HG03280 (cell line): ENCODE measurements around the gene SPINT1.

Source experiments
- ATAC-seq: cut with Tn5 transposase; IDR thresholded peaks from one replicate; pipeline ENCODE4 v1.9.1; 2021; ENCODE audit warnings: mild to moderate bottlenecking, moderate library complexity; ENCODE audit not compliant: unreplicated experiment

SPINT1 gene

GRCh38 chr15:40828447-40829036 is 15.3 kb upstream of the SPINT1 start, which contains the start of gene PPP1R14D:
TSS of gene PPP1R14D (minus strand) at chr15:40828708. CDS start at chr15:40828641, 67 bp downstream.
- no peak for ATAC-seq

- ATAC-seq, result no peak
Measured at GRCh38 chr15:40829115-40829514, 14.7 kb upstream of the SPINT1 start.

- no peak for ATAC-seq
Measured at GRCh38 chr15:40830884-40831283, 13.0 kb upstream of the SPINT1 start.

DNA sequence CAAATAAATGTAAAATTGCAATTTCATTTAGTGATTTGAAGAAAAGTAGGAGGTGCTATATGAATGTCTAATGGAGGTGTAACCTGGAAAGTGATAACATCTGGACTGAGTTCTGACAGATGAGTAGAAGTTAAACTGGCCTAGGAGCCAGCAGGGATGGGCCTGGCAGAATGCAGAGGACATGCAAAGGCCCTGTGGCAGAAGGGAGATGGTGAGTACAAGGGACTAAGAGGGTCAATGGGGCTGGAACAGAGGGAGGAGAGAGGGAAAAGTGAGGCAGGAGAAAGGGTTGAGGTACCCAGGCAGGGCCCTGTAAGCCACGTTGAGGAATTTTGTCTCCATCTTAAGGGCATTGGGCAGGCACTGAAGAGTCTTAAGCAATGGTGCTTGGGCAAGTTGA is 12.0 kb upstream of the SPINT1 start:
- ATAC-seq, result no peak

GRCh38 chr15:40832903-40833302 is 10.9 kb upstream of the SPINT1 start:
- no peak for ATAC-seq

GRCh38 chr15:40836020-40836419 is 7.8 kb upstream of the SPINT1 start:
- ATAC-seq, result no peak

GRCh38 chr15:40838756-40839155 is 5.1 kb upstream of the SPINT1 start:
- no peak for ATAC-seq

DNA sequence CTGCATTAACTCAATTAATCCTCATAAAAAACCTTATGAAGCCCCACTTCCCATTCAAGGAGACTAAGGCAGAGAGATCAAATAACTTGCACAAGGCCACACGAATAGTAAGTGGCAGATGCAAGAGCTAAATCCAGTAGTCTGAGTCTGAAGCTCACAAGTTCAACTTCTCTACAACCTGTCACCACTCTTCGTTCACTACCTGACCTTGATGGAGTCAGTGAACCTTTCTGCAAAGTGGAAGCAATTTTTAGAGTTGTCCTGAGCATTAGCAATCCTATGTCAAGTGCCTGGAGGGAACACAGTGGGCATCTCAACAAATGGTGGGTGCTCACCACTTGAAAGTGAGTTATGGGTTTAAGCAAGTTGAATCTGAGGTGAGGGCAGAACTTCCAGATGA is 2.1 kb upstream of the SPINT1 start:
- ATAC-seq, result no peak

GRCh38 chr15:40843261-40843884 is 475 bp upstream of the SPINT1 start:
- no peak for ATAC-seq

GRCh38 chr15:40844696-40845030 is 815 bp downstream of the SPINT1 start:
- ATAC-seq, result no peak

DNA sequence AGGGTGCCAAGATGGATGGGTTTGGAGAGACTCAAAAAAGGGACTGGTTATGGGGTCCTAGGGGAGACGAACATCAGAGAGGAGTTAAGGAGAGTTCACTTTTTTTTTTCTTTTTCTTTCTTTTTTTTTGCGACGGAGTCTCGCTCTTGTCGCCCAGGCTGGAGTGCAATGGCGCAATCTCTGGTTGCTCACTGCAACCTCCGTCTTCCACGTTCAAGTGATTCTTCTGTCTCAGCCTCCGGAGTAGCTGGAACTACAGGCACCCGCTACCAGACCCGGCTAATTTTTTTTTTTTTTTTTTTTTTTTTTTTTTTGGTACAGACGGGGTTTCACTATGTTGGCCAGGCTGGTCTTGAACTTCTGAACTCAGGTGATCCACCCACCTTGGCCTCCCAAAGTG is 1.2 kb downstream of the SPINT1 start:
- no peak for ATAC-seq

DNA sequence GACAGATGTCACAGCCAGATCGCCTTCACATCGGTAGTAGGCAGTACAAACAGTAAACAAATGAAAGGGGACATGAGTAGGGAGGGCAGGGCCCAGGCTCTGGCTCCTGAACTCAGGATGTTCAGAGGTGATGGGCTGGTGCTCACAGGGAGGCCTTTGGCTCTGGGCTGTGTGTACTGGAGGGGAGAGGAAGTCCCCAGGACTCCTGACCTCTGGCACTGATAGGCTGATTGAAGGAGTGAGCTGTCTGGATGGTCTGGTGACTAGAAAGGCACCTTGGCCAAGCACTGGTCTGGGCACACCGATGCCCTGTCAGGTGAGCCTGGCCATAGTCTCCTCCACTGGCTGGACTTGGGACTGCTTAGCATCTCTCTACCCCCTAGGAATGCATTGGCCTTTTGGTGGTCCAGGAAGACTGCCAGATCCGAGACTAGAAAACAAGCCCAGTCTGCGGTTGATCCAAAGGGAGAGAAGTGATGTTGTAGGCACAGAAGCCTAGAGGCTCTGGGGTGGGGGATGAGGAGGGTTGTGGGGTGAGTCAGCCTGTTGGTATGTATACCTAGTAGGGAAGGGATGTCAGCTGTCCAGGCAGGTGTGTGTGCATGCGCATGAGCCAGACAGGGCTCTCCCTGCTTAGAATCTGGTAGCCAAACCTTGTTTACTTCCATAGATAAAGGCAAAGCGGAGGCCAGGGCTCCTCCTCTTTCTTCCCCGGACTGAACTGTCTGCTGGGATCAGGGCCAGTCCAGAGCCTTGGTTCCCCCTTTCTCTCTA is 1.9 kb downstream of the SPINT1 start:
- ATAC-seq, result no peak

DNA sequence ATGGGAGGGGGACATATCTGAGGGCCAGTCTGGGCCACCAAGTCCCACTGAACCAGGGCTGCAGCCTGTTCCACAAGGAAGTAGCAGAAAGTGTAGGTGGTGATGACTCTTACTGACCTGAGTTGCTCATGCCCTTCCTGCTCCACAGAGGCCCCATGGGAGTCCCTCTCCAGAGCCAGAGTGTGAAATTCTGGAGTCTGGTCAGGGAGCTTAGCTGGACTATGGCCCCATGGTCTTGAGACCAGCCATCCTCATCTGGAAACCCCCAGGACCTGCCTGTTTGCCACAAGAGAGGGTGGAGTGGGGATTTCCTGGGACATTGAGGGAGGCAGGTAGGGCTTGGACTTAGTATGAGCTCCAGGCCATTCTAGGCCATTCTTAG is 3.0 kb downstream of the SPINT1 start:
- ATAC-seq, result no peak

DNA sequence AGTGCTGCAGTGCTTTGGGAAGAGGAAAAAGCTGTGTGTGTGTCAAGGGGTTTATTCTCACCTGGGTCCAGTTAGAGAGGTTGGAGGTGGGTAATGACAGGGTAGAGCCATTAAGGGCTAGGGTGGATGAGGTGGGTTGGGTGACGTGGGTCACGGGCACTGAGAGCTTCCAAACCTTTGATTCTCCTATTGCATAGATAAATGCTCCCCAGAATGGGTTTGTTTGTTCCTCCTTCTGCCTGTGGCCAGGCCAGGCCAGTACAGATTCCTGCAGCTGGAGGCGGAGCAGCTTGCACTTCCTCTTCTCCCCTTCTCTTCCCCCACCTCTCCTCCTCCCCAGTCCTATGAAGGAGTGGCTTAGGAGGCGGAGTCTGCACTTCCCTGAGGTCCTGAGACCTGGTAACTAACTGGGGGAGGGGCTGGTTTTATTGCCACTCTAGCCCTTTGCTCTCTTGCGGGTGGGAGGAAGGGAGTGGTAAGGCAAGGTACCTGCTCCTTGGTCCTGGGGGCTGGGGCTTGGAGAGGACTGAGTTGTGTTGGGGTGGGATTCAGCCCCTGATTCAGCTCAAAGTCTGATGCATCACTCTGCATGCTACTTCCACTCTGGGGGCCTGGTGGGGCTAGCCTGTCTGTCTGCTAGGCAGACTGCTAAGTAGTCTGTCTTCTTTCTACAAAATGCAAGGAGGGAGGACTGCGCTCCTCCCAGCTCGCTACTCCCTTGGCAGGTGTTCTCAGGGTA is 3.5 kb downstream of the SPINT1 start:
- no peak for ATAC-seq

- no peak for ATAC-seq
Measured at GRCh38 chr15:40850576-40851112, 6.8 kb downstream of the SPINT1 start.

DNA sequence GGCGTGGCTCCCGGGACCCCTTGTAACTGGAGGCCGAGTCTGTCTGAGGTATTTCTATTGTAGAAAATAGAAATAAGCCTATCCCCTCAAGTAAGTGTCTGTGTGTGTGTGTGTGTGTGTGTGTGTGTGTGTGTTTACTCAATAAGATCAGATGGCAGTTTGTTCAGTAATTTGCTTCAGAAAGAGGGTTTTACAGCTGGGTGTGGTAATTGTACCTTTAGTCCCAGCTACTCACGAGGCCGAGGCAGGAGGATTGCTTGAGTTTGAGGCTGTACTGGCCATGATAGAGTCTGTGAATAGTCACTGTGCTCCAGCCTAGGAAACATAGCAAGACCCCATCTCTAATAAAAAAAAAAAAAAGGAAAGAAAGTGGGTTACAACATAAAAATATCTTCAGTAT is 8.7 kb downstream of the SPINT1 start:
- ATAC-seq, result no peak

GRCh38 chr15:40853241-40853890 is 9.5 kb downstream of the SPINT1 start:
- no peak for ATAC-seq

- ATAC-seq, result no peak
Measured at GRCh38 chr15:40854161-40854560, 10.3 kb downstream of the SPINT1 start.

DNA sequence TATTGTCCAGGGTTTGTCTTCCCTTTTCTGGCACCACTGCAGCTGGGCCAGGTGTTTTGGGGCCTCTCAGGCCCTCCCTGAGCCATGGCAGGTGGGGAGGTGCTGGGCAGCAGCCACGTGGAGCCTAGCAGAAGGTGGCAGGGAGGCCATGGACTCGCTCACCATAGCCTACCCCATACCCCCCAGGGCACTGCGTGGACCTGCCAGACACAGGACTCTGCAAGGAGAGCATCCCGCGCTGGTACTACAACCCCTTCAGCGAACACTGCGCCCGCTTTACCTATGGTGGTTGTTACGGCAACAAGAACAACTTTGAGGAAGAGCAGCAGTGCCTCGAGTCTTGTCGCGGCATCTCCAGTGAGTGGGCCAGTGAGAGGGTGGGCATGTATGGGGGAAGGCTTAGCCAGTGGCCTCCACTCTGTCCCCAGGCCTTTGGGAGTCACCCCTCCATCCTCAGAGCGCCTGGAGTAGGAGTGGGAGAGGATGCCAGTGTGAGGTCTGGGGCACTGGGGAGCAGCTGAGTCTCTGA is 11.9 kb downstream of the SPINT1 start:
- no peak for ATAC-seq

- ATAC-seq, result no peak
Measured at GRCh38 chr15:40856746-40857145, 12.9 kb downstream of the SPINT1 start.
